HEK293 (cell line): ENCODE results near the gene ABHD5.

Source experiments
- CTCF ChIA-PET: fragments of 350-600 bp; formaldehyde crosslinking; extraction: SDS; loops from one replicate; lab custom pipeline; 2021; ENCODE audit warnings: antibody characterized with exemption; lab: Yijun Ruan, JAX
- POLR2A ChIA-PET: fragments of 300-600 bp; formaldehyde crosslinking; extraction: SDS; loops from one replicate; lab custom pipeline; 2020; ENCODE audit warnings: antibody characterized with exemption, inconsistent platforms; lab: Yijun Ruan, JAX
- H3K27ac ChIP-seq: fragments of 200-500 bp; sonication (Bioruptor generic); 2 replicates; pipeline ENCODE4 v1.5.1; 2014; ENCODE audit warnings: low read depth, low read length, control low read depth, inconsistent platforms; ENCODE audit errors: extremely low read depth
- H3K36me3 ChIP-seq, 2 experiments: fragments of 200-500 bp in 1 of 2; sonication (Bioruptor generic) in 1 of 2; 1 replicate in 1 of 2; 2 replicates in 1 of 2; pipeline ENCODE4 v1.5.1; 2014 to 2017; ENCODE audit warnings: inconsistent platforms in 2 of 2, low read length in 2 of 2; ENCODE audit not compliant: control insufficient read depth in 2 of 2, insufficient read depth in 1 of 2
- H3K4me1 ChIP-seq: fragments of 200-500 bp; sonication (Bioruptor generic); 2 replicates; pipeline ENCODE4 v1.5.1; 2014; ENCODE audit warnings: mild to moderate bottlenecking, low read length, inconsistent platforms; ENCODE audit not compliant: control insufficient read depth, insufficient read depth
- H3K4me3 ChIP-seq: 2 replicates; pipeline ENCODE4 v1.5.1; 2011; ENCODE audit warnings: low read depth, mild to moderate bottlenecking, control low read depth, low read length, moderate library complexity
- H3K9me3 ChIP-seq: fragments of 200-500 bp; sonication (Bioruptor generic); 2 replicates; pipeline ENCODE4 v1.5.1; 2014; ENCODE audit warnings: low read depth, low read length, inconsistent platforms; ENCODE audit not compliant: control insufficient read depth, insufficient read depth
- OSR2 ChIP-seq: fragments of 450-650 bp; formaldehyde crosslinking; IDR thresholded peaks from 2 replicates; pipeline ENCODE4 v1.5.1; 2016; ENCODE audit warnings: missing biosample characterization, missing genetic modification characterization
- WT1 ChIP-seq: fragments of 450-650 bp; formaldehyde crosslinking; IDR thresholded peaks from 2 replicates; pipeline ENCODE4 v1.5.1; 2016; ENCODE audit warnings: missing biosample characterization, missing genetic modification characterization
- ZNF169 ChIP-seq: fragments of 450-650 bp; formaldehyde crosslinking; IDR thresholded peaks from 2 replicates; pipeline ENCODE4 v1.5.1; 2016; ENCODE audit warnings: missing biosample characterization, missing genetic modification characterization
- ZNF311 ChIP-seq: fragments of 450-650 bp; formaldehyde crosslinking; IDR thresholded peaks from 2 replicates; pipeline ENCODE4 v1.5.1; 2017; ENCODE audit warnings: missing biosample characterization, missing genetic modification characterization, borderline replicate concordance
- ZNF335 ChIP-seq: fragments of 450-650 bp; formaldehyde crosslinking; conservative IDR thresholded peaks from 2 replicates; pipeline ENCODE4 v1.5.1; 2016; ENCODE audit warnings: missing biosample characterization, missing genetic modification characterization
- ZNF555 ChIP-seq: fragments of 450-650 bp; formaldehyde crosslinking; conservative IDR thresholded peaks from 2 replicates; pipeline ENCODE4 v1.5.1; 2017; ENCODE audit warnings: missing biosample characterization, mild to moderate bottlenecking, missing genetic modification characterization, inconsistent platforms
- ZNF558 ChIP-seq: fragments of 450-650 bp; formaldehyde crosslinking; IDR thresholded peaks from 2 replicates; pipeline ENCODE4 v1.5.1; 2016; ENCODE audit warnings: missing biosample characterization, missing genetic modification characterization
- ZNF629 ChIP-seq: fragments of 450-650 bp; formaldehyde crosslinking; IDR thresholded peaks from 2 replicates; pipeline ENCODE4 v1.5.1; 2017; ENCODE audit warnings: missing biosample characterization, missing genetic modification characterization
- ZNF664 ChIP-seq: fragments of 450-650 bp; formaldehyde crosslinking; IDR thresholded peaks from 2 replicates; pipeline ENCODE4 v1.5.1; 2016; ENCODE audit warnings: missing biosample characterization, missing genetic modification characterization
- ZNF843 ChIP-seq: fragments of 450-650 bp; formaldehyde crosslinking; IDR thresholded peaks from 2 replicates; pipeline ENCODE4 v1.5.1; 2016; ENCODE audit warnings: missing biosample characterization, missing genetic modification characterization
- ZXDB ChIP-seq: fragments of 450-650 bp; formaldehyde crosslinking; IDR thresholded peaks from 2 replicates; pipeline ENCODE4 v1.5.1; 2016; ENCODE audit warnings: missing biosample characterization, missing genetic modification characterization
- TF ChIP-seq, protein P1 (sequence below): fragments of 450-650 bp; formaldehyde crosslinking; IDR thresholded peaks from 2 replicates; pipeline ENCODE4 v1.5.1; 2016; ENCODE audit warnings: missing biosample characterization, missing genetic modification characterization
- TF ChIP-seq, protein P2 (sequence below): fragments of 450-650 bp; formaldehyde crosslinking; IDR thresholded peaks from 2 replicates; pipeline ENCODE4 v1.5.1; 2016; ENCODE audit warnings: missing biosample characterization, missing genetic modification characterization
- TF ChIP-seq, protein P3 (sequence below): fragments of 450-650 bp; formaldehyde crosslinking; IDR thresholded peaks from 2 replicates; pipeline ENCODE4 v1.5.1; 2016; ENCODE audit warnings: missing biosample characterization, missing genetic modification characterization
- TF ChIP-seq, protein P4 (sequence below): fragments of 450-650 bp; formaldehyde crosslinking; conservative IDR thresholded peaks from 2 replicates; pipeline ENCODE4 v1.5.1; 2016; ENCODE audit warnings: low read depth, missing biosample characterization, missing genetic modification characterization
- TF ChIP-seq, protein P5 (sequence below): fragments of 450-650 bp; formaldehyde crosslinking; IDR thresholded peaks from 2 replicates; pipeline ENCODE4 v1.5.1; 2016; ENCODE audit warnings: missing biosample characterization, missing genetic modification characterization

Gene ABHD5

DNA sequence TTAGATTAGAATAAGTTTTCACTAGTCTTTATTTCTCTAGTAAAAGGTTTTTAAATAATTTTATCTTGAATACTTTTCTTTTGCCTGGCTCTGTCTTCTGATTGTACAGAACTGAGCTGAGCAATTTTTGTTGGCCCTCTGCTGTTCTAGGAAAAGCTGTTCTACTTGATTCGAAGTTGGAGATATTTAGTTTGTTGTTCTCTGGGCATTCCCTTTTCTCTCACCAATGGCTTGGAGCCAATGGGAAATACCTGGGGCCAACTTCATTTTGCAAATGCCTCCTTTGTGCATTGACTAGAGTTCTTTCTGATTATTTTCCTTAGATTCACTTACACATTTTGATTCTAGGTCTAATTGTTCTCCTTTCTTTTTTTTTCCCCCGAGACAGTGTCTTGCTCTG is 16.5 kb downstream of the ABHD5 start:
- no peak overlapping the region for H3K4me3 ChIP-seq
- peaks cover 0 to 13% of the 10 kb centered on the region in 2 experiments; a peak in 1 of 3 replicates for H3K36me3 ChIP-seq
- TF ChIP-seq, protein P1, sequence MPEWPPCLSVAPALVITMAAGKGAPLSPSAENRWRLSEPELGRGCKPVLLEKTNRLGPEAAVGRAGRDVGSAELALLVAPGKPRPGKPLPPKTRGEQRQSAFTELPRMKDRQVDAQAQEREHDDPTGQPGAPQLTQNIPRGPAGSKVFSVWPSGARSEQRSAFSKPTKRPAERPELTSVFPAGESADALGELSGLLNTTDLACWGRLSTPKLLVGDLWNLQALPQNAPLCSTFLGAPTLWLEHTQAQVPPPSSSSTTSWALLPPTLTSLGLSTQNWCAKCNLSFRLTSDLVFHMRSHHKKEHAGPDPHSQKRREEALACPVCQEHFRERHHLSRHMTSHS (tag by site-specific recombination): no peak
- no peak for TF ChIP-seq ZNF335
- no peak for TF ChIP-seq WT1 (tag by site-specific recombination)
- no peak for TF ChIP-seq OSR2 (tag by site-specific recombination)
- TF ChIP-seq, protein P2, sequence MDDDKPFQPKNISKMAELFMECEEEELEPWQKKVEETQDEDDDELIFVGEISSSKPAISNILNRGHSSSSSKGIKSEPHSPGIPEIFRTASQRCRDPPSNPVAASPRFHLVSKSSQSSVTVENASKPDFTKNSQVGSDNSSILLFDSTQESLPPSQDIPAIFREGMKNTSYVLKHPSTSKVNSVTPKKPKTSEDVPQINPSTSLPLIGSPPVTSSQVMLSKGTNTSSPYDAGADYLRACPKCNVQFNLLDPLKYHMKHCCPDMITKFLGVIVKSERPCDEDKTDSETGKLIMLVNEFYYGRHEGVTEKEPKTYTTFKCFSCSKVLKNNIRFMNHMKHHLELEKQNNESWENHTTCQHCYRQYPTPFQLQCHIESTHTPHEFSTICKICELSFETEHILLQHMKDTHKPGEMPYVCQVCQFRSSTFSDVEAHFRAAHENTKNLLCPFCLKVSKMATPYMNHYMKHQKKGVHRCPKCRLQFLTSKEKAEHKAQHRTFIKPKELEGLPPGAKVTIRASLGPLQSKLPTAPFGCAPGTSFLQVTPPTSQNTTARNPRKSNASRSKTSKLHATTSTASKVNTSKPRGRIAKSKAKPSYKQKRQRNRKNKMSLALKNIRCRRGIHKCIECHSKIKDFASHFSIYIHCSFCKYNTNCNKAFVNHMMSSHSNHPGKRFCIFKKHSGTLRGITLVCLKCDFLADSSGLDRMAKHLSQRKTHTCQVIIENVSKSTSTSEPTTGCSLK (tag by site-specific recombination): no peak
- no peak for TF ChIP-seq ZXDB
- TF ChIP-seq ZNF169 (tag by site-specific recombination): no peak
- no peak for TF ChIP-seq ZNF555 (tag by site-specific recombination)
- TF ChIP-seq ZNF664: no peak
- no peak for TF ChIP-seq ZNF843 (tag by site-specific recombination)
- no peak for TF ChIP-seq ZNF558 (tag by site-specific recombination)
- TF ChIP-seq, protein P3, sequence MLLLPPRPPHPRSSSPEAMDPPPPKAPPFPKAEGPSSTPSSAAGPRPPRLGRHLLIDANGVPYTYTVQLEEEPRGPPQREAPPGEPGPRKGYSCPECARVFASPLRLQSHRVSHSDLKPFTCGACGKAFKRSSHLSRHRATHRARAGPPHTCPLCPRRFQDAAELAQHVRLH: no peak
- TF ChIP-seq, protein P4, sequence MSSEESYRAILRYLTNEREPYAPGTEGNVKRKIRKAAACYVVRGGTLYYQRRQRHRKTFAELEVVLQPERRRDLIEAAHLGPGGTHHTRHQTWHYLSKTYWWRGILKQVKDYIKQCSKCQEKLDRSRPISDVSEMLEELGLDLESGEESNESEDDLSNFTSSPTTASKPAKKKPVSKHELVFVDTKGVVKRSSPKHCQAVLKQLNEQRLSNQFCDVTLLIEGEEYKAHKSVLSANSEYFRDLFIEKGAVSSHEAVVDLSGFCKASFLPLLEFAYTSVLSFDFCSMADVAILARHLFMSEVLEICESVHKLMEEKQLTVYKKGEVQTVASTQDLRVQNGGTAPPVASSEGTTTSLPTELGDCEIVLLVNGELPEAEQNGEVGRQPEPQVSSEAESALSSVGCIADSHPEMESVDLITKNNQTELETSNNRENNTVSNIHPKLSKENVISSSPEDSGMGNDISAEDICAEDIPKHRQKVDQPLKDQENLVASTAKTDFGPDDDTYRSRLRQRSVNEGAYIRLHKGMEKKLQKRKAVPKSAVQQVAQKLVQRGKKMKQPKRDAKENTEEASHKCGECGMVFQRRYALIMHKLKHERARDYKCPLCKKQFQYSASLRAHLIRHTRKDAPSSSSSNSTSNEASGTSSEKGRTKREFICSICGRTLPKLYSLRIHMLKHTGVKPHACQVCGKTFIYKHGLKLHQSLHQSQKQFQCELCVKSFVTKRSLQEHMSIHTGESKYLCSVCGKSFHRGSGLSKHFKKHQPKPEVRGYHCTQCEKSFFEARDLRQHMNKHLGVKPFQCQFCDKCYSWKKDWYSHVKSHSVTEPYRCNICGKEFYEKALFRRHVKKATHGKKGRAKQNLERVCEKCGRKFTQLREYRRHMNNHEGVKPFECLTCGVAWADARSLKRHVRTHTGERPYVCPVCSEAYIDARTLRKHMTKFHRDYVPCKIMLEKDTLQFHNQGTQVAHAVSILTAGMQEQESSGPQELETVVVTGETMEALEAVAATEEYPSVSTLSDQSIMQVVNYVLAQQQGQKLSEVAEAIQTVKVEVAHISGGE (tag by site-specific recombination): no peak
- no peak for TF ChIP-seq ZNF311 (tag by site-specific recombination)
- TF ChIP-seq, all 188 proteins: peak for 0
- Histone ChIP-seq H3K9me3 (no peaks in the 10 kb centered on the region), H3K27ac (no peak overlapping the region), H3K4me1 (no peaks in the 10 kb centered on the region)
- POLR2A ChIA-PET: no interaction called here
- CTCF ChIA-PET: interaction anchor here (0.7 to 1.0 kb wide), 2 partner anchors 11 to 27 kb away, joined by 3 to 5 read pairs; no protein-coding TSS in a partner anchor

DNA sequence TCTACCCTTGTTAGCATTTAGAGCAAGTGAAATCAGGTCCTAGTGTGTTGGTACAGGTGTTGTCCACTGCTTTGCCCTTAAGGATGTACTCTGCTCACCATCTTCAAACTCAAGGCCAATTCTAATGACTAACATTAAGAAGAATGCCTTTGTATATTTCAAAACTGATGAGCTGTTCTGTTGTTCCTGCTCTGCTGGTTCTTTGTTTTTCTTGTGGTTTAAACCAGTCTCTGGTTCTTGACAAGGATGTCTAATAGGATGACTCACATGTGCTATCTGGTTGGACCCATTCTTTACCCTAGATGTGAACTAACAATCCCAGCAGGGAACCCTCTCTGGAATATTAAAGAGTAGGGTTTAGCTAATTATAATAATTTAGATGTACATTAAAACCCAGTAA is 17.3 kb downstream of the ABHD5 start:
- POLR2A ChIA-PET: no interaction called here
- Histone ChIP-seq H3K4me3 (no peak overlapping the region), H3K36me3 (peaks cover 0 to 17% of the 10 kb centered on the region in 2 experiments; a peak in 1 of 3 replicates), H3K9me3 (no peaks in the 10 kb centered on the region), H3K27ac (no peak overlapping the region), H3K4me1 (no peaks in the 10 kb centered on the region)
- CTCF ChIA-PET: interaction anchor here (0.6 kb wide), 1 partner anchor 70 kb away, joined by 3 read pairs; no protein-coding TSS in a partner anchor
- peak; percentile 25; the same call in 1 of the 2 replicates for TF ChIP-seq ZNF629 (tag by site-specific recombination)
- TF ChIP-seq, protein P5, sequence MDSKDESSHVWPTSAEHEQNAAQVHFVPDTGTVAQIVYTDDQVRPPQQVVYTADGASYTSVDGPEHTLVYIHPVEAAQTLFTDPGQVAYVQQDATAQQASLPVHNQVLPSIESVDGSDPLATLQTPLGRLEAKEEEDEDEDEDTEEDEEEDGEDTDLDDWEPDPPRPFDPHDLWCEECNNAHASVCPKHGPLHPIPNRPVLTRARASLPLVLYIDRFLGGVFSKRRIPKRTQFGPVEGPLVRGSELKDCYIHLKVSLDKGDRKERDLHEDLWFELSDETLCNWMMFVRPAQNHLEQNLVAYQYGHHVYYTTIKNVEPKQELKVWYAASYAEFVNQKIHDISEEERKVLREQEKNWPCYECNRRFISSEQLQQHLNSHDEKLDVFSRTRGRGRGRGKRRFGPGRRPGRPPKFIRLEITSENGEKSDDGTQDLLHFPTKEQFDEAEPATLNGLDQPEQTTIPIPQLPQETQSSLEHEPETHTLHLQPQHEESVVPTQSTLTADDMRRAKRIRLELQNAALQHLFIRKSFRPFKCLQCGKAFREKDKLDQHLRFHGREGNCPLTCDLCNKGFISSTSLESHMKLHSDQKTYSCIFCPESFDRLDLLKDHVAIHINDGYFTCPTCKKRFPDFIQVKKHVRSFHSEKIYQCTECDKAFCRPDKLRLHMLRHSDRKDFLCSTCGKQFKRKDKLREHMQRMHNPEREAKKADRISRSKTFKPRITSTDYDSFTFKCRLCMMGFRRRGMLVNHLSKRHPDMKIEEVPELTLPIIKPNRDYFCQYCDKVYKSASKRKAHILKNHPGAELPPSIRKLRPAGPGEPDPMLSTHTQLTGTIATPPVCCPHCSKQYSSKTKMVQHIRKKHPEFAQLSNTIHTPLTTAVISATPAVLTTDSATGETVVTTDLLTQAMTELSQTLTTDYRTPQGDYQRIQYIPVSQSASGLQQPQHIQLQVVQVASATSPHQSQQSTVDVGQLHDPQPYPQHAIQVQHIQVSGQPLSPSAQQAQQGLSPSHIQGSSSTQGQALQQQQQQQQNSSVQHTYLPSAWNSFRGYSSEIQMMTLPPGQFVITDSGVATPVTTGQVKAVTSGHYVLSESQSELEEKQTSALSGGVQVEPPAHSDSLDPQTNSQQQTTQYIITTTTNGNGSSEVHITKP: no peak
